ENCODE data around the gene DGCR6.
"Not testable (repeated sequence)": the region's sequence is repeated elsewhere in the genome, so short reads cannot be mapped to it uniquely, and the experiment has no call there.

Gene DGCR6

DNA sequence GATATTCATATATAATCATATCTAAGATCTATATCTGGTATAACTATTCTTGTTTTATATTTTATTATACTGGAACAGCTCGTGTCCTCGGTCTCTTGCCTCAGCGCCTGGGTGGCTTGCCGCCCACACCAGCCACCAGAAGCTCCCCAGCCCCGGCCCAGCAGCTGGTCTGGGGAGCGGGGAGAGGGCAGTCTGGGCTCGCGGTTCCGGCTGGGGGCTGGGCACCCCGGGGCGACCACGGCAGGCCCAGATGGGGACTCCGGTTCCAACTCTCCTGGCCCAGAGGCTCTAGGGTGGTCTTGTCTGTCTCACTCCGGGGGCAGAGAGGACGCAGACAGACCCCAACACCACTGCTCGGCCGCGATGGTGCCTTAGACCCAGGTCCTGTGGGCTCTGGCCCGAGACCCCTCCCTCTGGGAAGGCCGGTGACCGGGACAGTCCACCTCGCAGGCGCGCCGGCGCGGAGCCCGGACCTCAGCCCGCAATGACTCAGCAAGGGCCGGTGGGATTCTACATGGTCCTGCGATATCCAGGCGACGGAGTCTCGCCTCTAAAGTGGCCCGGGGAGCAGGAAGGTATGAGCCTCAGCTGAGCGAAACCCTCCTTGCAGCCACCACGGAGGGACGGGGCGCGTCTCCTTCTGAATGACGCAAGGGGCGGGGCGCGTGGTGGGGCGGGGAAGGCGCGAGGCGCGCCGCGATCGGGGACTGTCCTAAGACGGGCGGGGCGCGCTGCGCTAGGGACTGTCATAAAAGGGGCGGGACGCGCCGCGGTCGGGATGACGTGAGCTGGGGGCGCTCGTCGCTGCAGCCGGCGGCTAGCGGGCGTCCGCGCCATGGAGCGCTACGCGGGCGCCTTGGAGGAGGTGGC lies at the start of gene DGCR6:
Gene DGCR6 (plus strand): TSS at position 781 of the 870 bp plus-strand sequence. CDS start 55 bp downstream, at position 836.
- DNase-seq (ENCODE audit: low read depth) = no peak

DNA sequence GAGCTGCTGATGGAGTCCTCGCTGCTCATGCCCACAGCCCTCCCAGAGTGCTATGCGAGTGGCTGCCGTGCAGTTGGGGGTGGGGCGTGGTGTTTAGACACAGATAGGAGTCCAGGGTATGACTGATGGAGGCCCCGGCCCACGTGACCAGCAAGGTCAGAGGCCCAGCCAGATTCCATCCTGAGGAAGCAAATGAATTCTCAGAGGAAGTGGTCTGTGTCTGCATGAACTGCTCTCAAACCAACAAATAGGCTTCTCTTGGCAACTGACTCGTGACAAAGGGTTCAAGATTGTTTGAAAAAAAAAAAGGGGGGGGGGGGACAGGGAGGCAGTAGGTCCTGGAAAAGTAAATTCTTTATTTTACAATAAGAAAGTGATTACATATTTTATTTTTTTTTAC lies 46.8 kb upstream of the DGCR6 start:
- not testable (repeated sequence) for DNase-seq (ENCODE audit: low read depth)

DNA sequence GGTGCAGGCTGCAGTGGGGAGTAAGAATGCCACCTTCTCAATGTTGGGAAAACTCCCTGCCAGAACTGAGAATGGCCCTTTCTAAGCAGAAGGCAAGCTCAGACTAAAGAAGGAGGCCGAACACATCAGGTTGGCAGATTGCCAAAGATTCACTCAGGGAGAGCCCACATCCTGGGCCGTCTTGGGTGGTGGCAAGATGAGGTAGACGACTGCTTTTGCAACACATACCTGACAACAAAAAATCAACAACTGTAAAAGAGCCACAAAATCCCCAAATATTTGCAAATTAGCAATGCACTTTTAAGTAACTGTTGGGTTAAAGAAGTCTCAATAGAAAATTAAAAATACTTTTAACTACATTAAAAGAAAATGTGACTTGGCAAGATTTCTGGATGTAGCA lies 24.9 kb upstream of the DGCR6 start:
- DNase-seq (ENCODE audit: low read depth) = not testable (repeated sequence)

DNA sequence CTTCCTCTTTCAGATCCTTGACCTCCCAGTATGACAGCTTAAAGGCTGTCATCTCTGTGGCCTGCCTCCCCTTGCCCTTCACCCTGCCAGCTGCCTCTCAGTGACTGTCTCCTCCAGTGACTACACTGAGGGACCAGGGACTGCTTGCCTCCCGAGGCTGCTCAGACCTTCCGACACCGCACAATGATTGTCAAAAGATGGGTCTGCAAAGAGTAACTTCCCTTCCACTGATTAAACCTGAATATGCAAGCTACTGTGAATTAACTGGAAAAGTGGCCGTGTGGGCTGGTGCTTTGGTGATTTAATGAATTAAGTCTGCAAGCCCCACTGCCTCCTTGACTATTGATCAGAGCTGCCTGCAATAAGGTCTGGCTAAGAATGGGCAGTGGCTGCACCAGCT lies 21.7 kb upstream of the DGCR6 start:
- DNase-seq (ENCODE audit: low read depth) = not testable (repeated sequence)

DNA sequence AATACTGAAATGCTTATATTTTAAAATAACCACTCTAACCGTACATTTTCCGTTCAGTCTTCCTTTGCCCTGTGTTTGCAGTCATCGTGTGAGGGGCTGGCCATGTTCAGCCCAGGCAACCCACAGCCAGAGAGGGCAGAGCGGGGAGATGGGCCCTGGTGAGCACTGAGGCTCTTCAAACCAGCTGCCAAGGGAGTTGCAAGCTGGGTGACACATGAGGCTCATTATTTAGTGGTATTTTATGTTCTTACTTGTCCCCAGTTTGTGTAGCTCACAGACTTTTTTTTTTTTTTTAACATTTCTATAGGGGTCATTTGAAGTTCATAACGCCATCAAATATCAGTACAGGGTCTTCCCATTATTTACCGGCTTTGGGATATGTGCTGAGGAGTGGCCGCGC lies 18.0 kb upstream of the DGCR6 start:
- no peak for DNase-seq (ENCODE audit: low read depth)

DNA sequence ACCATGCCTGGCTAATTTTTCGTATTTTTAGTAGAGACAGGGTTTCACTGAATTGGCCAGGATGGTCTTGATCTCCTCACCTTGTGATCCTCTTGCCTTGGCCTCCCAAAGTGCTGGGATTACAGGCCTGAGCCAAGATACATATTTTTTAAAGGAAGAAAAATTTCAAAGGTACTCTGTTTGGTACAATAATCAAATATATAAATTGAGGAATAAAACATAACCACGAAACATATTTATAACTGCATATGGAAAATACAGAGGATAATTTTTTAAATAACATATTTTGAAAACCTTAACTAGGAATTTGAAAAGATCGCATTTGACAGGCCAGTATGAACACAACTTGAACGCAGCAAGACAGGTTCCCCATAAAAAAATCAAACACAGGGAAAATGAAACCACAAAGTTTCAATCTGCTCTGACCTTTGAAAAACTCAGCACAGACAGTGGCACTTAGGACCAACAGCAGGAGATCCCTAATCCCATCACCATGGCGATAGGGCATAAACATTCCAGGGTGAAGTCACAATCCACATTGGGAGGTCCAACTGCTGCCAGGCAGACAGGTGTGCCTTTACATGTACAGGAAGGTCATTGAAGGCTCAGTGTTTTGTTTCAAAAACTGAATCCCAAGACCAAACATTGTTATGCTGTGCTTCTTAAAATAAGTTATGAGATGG lies 15.5 kb upstream of the DGCR6 start:
- not testable (repeated sequence) for DNase-seq (ENCODE audit: low read depth)

DNA sequence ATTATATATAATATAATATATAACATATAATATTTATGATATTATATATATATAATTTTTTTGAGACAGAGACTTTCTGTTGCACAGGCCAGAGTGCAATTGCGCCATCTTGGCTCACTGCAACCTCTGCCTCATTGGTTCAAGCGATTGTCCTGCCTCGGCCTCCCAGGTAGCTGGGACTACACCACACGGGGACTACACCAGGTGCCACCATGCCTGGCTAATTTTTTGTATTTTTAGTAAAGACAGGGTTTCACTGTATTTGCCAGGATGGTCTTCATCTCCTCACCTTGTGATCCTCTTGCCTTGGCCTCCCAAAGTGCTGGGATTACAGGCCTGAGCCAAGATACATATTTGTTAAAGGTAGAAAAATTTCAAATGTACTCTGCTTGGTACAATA lies 12.3 kb upstream of the DGCR6 start:
- not testable (repeated sequence) for DNase-seq (ENCODE audit: low read depth)

DNA sequence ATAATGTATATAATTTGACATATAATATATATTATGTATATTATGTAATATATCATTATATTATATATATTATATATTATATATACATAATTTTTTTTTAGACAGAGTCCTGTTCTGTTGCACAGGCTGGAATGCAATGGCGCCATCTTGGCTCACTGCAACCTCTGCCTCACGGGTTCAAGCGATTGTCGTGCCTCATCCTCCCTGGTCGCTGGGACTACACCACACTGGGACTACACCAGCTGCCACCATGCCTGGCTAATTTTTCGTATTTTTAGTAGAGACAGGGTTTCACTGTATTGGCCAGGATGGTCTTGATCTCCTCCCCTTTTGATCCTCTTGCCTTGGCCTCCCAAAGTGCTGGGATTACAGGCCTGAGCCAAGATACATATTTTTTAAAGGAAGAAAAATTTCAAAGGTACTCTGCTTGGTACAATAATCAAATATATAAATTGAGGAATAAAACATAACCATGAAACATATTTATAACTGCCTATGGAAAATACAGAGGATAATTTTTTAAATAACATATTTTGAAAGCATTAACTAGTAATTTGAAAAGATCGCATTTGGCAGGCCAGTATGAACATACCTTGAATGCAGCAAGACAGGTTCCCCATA lies 10.0 kb upstream of the DGCR6 start:
- not testable (repeated sequence) for DNase-seq (ENCODE audit: low read depth)

DNA sequence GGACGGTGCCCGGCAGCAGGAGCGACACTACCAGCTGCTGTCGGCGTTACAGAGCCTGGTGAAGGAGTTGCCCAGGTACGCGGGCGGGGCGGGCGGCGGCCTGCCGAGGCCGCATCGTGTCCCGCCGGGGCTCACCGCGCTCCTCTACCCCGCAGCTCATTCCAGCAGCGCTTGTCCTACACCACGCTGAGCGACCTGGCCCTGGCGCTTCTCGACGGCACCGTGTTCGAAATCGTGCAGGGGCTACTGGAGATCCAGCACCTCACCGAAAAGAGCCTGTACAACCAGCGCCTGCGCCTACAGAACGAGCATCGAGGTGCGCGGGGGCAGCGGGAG lies 258 bp downstream of the DGCR6 start:
- not testable (repeated sequence) for DNase-seq (ENCODE audit: low read depth)

DNA sequence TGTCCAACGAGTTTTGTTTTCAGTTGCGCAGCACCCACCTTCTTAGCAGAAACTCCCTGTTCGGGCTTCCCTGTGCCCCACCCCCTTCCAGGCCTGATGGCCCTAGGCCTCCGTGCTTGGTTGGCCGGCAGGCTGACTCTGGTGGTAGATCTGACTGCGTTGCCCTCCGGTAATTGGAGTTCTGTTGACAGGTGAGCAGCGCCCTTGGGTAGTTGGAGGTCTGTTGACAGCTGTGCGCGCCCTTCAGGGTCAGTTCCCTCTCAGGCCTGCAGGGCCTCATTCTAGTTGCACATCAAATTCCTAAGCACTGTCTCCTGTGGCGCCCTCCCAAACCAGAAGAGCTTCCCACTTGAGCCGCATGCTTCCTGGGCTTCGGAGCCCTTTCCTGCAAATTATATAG lies 776 bp downstream of the DGCR6 start:
- DNase-seq (ENCODE audit: low read depth) = no peak

DNA sequence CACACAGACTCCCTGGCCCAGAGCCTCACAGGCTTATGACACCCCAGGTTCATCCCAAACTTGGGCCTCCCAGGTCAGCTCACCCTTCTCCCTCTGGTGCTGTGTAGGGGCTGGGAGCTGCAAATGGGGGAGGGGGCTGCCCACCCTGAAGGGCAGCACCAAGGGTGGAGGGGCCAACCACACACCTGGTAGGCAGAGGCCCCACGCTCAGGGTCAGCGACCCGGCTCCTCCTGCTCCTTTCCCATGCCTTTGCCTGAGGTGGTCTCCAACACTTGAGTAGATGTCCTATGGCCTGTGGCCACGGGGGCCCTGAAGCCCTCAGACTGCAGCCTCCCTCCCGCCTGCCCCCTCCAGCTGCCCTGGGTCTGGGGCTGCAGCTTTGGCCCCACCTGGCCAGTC lies 3.4 kb downstream of the DGCR6 start:
- DNase-seq (ENCODE audit: low read depth) = no peak

DNA sequence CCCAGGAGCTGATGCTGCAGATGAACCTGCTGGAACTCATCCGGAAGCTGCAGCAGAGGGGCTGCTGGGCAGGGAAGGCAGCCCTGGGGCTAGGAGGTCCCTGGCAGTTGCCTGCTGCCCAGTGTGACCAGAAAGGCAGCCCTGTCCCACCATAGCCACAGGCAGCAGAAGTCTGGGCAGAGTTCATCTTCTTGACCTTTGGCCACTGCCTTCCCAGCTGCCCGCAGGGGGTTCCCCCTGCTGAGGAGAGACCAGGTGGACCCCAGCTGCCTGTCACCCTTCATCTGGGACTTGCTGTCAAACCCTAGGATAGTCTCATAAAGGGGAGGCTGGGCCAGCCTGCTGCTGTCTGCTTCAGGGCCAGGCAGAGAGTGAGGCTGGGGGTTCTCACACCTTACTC lies 5.4 kb downstream of the DGCR6 start:
- not testable (repeated sequence) for DNase-seq (ENCODE audit: low read depth)

DNA sequence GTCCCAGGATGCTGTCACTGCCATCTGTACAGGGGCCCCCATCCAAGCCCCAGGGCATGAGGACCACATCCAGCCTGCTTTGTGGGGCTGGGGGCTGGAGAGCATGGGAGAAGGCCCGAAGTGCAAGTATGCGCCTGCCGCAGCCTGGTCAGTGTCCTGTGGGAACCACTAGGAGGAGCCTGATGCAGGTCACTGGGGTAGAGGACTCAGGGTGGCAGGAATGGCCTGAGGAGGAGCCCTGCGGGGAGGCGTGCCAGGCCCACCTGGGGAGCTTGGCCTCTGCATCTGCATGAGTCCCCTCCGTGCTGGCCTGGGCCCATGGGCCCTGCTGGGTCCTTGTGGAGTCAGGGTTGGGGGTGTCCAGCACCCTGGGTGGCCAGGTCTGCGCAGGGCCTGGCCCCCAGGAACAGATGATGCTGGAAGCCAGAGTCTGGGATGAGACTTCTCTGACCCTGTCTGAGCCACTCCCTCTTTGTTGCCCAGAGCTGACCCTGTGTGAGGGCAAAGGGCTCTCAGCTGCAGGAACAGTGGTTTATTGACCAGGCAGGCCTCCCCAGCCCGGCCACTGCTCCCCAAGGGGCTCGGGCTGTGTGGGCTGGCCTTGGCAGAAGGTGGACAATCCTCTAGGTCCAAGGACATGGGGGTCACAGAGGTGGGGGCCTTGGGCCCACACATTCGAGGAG lies 6.3 kb downstream of the DGCR6 start:
- not testable (repeated sequence) for DNase-seq (ENCODE audit: low read depth)

DNA sequence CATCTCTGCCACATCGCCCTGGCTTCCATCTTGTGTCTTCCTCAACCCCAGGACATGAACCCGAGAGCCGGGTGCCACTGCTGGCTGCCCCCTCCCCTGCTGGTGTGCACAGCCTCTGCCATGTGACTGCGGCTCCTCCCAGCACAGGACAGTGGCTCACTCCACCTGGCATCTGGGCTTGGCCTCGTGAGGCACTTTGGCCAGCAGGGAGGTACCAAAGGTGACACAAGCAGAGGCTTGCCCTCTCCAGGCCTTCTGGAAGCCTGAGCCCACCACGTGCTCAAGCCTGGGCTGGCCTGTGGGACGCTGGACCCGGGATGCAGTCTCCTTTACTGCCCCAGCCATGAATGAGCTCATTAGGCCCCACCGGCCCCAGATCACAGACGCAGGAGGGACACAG lies 8.4 kb downstream of the DGCR6 start:
- DNase-seq (ENCODE audit: low read depth) = not testable (repeated sequence)

DNA sequence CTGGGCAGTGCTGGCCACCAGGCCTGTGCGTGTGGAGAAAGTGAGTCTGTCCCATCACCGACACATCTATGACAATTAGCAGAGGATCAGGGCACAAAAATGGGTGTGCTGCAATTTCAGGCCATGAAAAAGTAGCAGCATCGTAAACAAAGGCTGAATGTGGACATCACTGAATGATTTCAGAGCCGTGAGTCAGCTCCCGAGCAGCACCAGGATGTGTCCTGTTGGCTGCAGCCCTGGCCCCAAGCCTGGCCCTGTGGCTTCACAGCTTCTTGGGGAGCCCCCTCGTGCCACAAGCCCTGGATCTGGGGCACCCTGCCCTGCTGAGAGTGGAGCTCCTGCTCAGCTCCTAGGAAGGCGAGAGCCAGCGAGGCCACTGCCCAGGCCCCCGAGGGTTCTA lies 9.4 kb downstream of the DGCR6 start:
- DNase-seq (ENCODE audit: low read depth) = not testable (repeated sequence)

DNA sequence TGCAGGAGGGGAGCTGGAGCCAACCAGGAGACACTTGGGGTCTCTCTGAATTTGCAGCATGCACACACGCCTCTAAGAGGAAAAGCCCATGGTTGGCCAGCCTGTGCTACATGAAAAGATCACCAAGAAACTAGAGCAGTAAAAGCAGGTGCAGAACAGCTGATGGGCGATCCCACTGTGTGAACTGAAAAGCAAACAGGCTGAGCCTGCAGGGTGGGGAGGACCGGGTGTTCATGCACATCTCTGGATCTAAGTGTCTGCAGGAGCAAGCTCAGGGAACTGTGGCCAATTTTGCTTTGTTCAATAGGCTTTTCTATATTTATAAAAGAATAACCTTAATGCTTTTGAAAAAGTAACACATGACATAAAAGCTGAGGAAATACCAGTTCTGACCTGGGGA lies 11.7 kb downstream of the DGCR6 start:
- DNase-seq (ENCODE audit: low read depth) = not testable (repeated sequence)

DNA sequence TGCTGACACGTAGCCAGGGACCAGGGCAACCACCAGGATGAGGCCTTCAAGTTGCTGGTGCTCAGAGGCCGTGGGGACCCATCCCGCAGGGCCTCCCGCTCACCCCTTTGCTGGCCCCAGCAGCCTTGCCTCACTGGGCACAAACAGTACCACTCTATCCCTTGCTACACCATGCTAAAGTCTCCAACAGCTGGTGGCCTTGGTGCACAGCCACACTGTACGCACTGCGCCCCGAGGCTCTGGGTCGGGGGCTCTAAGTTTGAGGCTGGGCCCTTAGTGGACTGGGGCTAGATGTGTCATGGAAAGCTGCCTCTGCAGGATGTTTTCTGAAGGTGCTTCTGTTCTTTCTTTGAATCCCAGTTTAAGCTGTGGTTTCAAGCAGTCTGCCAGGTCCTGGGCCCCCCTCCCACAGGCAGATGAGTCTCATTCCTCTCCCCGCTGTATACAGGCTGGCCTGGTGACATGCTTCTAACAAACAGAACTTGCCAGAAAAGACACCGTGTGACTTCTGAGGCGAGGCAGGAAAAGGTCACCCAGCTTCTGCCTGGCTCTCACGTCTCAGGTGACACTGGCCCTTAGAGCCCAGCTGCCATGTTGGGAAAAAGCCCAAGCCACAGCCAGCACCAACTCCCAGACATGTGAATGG lies 14.3 kb downstream of the DGCR6 start:
- not testable (repeated sequence) for DNase-seq (ENCODE audit: low read depth)

DNA sequence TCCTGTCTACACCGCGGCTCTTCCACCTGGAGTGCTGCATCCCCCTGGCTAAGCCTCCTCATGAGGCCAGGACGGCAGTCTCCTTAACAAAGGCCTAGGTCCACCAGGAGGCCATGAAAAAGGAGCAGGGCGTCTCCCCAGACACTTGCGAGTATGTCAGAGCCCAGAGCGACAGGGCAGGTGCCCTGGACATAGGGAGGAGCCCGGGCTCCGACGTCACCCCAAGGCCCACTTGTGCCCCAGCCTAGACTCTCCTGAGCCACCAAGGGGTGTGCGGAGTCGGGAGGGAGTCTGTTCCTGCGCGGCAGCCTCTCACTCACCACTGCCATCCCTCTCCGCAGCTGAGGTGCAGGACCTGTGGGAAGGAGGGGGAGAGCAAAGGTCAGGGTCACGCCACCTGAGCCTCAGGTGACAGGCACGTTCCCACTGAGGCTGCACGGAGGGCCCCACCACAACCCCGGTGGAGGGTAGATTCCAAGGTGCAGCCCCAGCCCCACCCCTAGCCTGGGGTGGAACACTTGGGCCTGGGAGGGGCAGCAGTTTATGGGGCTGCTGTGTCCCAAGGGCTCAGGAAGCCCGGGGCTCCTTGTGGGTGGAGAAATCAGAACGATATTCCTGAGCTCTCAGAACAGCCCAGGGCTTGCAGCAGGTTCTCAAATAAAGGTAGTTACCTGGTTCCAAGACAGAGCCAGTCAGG lies 19.4 kb downstream of the DGCR6 start:
- no peak for DNase-seq (ENCODE audit: low read depth)

DNA sequence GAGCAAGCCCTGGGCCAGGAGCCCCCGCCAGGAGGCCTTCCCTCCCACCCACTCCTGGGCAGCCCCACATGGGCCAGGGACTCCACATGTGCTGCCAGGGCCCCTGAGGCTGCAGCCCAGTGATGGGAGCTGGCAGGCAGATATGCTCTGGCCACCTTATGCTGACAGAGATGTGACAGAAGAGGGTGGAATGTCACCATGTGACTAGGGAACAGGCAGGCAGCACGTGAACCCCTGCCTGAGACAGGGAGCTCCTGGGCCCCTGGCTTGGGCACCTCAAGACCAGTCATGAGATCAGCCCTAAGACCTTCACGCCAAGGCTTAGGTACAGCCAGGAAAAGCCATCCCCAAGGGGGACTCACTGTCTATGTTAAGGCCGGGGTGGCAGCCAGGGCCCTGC lies 20.9 kb downstream of the DGCR6 start:
- no peak for DNase-seq (ENCODE audit: low read depth)

DNA sequence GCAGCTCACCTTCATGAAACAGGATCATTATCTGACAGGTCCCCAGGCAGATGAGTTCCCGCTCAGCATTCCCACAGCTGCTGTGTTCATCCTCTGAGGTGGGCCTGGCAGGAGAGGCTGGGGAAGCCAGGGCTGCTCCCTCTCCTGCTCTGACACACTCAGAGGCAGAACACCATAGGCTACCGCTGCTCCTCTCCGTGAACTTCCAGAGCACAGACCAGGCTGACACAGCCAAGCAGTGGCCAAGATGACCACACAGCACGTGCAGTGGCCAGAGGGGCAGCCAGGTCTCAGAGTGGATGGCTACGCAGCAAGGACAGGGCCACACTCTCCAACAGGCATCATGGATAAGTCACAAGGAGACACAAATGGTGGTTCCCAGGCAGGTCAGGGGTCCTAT lies 21.5 kb downstream of the DGCR6 start:
- DNase-seq (ENCODE audit: low read depth) = no peak

DNA sequence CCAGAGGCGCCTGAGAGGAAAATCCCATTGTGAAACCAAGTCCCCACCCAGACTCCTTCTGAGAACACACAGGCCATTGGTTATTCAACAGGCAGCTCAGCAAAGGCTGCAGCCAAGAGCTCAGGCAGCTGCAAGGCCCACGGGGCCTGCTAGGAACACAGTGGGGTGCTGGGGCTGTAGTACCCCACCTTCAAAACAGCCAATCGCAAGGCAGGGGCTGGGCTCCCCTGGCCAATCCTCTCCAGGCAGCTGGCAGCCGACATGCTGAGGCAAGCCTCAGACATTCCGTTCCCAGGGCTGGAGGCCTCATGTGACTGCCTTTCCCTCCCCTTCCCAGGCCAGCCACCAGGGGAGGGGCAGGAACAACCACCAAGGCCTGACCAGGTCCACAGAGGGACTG lies 23.3 kb downstream of the DGCR6 start:
- DNase-seq (ENCODE audit: low read depth) = no peak
